Activated naive CD8-positive, alpha-beta T cell treated with anti-CD3 and anti-CD28 coated beads, Interleukin-2, amount 10 ng/mL, durations not matched to agents 7 days and 5 days (primary cell): Measurements from ENCODE around the gene SEC16A. TPM values are rescaled to one million over a fixed set of nuclear protein-coding genes. Genes with fewer than 3 reads are reported as not detected.

Source experiments
- ATAC-seq: fragments of 150-1000 bp; cut with Tn5 transposase; one replicate; pipeline ENCODE4 v1.10.0; 2021; ENCODE audit warnings: low read depth, moderate library complexity
- POLR2A ChIA-PET: fragments of 350-600 bp; sonication (Branson Sonifier 250); formaldehyde crosslinking; loops from one replicate; lab custom pipeline; 2021; ENCODE audit warnings: antibody characterized with exemption; lab: Charles Lee
- DNase-seq: peaks from one replicate; pipeline ENCODE4 v3.0.0; 2021
- H3K27ac Mint-ChIP-seq: one replicate; pipeline ENCODE4 v1.8.0; 2022; ENCODE audit warnings: mild to moderate bottlenecking, mixed read lengths
- H3K27me3 Mint-ChIP-seq: one replicate; pipeline ENCODE4 v1.8.0; 2022; ENCODE audit warnings: mild to moderate bottlenecking, moderate library complexity, mixed read lengths
- H3K36me3 Mint-ChIP-seq: one replicate; pipeline ENCODE4 v1.8.0; 2021; ENCODE audit warnings: mild to moderate bottlenecking, mixed read lengths
- H3K4me1 Mint-ChIP-seq: one replicate; pipeline ENCODE4 v1.8.0; 2021; ENCODE audit warnings: mixed read lengths
- H3K4me3 Mint-ChIP-seq: one replicate; pipeline ENCODE4 v1.8.0; 2022; ENCODE audit warnings: mild to moderate bottlenecking, moderate library complexity, mixed read lengths
- H3K9me3 Mint-ChIP-seq: one replicate; pipeline ENCODE4 v1.8.0; 2021; ENCODE audit warnings: mixed read lengths
- total RNA-seq, 2 experiments: library from RNA; stranded (reverse); gene quantifications; one replicate each; pipeline ENCODE4 v1.2.3, GENCODE V29; 2021

The SEC16A gene
- total RNA-seq, 2 experiments from 2014 or later = 88.0 to 90.2 TPM

DNA sequence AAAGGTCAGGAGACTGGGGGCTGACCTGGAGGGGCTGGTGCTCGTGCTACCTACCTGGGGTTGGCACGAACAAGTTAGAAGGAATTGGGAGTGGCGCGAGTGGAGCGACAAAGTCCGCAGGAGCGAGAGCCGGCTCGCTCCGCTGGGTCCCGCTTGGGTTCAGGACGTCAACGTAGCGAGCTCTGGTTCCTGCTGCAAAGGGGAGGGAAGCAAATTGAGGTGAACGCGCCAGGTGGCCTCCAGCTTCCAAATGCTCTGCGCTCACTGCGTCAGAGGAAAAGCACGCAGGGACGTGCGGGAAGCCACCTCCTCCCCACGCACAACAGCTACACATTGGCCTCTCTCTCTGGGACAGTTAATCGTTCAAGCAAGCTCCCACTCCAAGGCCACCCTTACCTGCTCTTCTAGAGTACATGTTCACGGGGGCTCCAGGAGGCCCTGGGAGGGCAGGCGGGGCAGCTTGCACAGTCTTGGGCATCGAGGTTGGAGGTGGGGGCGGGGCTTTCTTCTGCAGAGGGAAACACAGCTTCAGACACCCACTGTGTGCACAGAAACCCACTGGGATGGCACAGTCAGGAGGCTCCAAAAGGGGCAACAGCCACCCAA, 35.6 kb downstream of the SEC16A start:
- Mint-ChIP-seq H3K27me3 (no peaks in the 10 kb centered on the region), H3K4me1 (no peaks in the 10 kb centered on the region), H3K4me3 (no peak overlapping the region), H3K36me3 (peaks cover 19% of the 10 kb centered on the region), H3K27ac (no peak overlapping the region), H3K9me3 (no peaks in the 10 kb centered on the region)
- no peak for ATAC-seq
- POLR2A ChIA-PET = interaction anchor here (0.5 kb wide), 1 partner anchor 259 kb away, joined by 5 read pairs; no protein-coding TSS in a partner anchor
- DNase-seq = no peak

- POLR2A ChIA-PET = interaction anchor here (0.7 to 1.2 kb wide), 3 partner anchors 10 to 83 kb away, joined by 3 to 4 read pairs (median 4); partner anchors contain the start of gene DNLZ
- no peak for DNase-seq
- ATAC-seq = no peak
- H3K4me1 Mint-ChIP-seq = no peaks in the 10 kb centered on the region
- H3K27ac Mint-ChIP-seq = no peak overlapping the region
- H3K4me3 Mint-ChIP-seq = no peak overlapping the region
- no peaks in the 10 kb centered on the region for H3K27me3 Mint-ChIP-seq
- H3K36me3 Mint-ChIP-seq = peaks cover 16% of the 10 kb centered on the region
- no peaks in the 10 kb centered on the region for H3K9me3 Mint-ChIP-seq
Observed at GRCh38 chr9:136445799-136446198, 37.0 kb downstream of the SEC16A start.

- POLR2A ChIA-PET = interaction anchor here (0.5 to 0.7 kb wide), 2 partner anchors 108 to 128 kb away, joined by 3 to 4 read pairs; no protein-coding TSS in a partner anchor
- H3K4me3 Mint-ChIP-seq = no peak overlapping the region
- ATAC-seq = no peak
- H3K27me3 Mint-ChIP-seq = no peaks in the 10 kb centered on the region
- no peak overlapping the region for H3K27ac Mint-ChIP-seq
- no peaks in the 10 kb centered on the region for H3K4me1 Mint-ChIP-seq
- no peak for DNase-seq
- H3K36me3 Mint-ChIP-seq = peaks cover 11% of the 10 kb centered on the region
- no peaks in the 10 kb centered on the region for H3K9me3 Mint-ChIP-seq
Observed at GRCh38 chr9:136444102-136444501, 38.7 kb downstream of the SEC16A start.

- POLR2A ChIA-PET = interaction anchor here (0.5 kb wide), 1 partner anchor 108 kb away, joined by 4 read pairs; no protein-coding TSS in a partner anchor
- peaks cover 11% of the 10 kb centered on the region for H3K36me3 Mint-ChIP-seq
- no peak overlapping the region for H3K27ac Mint-ChIP-seq
- no peaks in the 10 kb centered on the region for H3K4me1 Mint-ChIP-seq
- no peak overlapping the region for H3K4me3 Mint-ChIP-seq
- ATAC-seq (no peak), DNase-seq (no peak)
- no peaks in the 10 kb centered on the region for H3K9me3 Mint-ChIP-seq
- no peaks in the 10 kb centered on the region for H3K27me3 Mint-ChIP-seq
Observed at GRCh38 chr9:136443687-136444086, 39.2 kb downstream of the SEC16A start.

DNA sequence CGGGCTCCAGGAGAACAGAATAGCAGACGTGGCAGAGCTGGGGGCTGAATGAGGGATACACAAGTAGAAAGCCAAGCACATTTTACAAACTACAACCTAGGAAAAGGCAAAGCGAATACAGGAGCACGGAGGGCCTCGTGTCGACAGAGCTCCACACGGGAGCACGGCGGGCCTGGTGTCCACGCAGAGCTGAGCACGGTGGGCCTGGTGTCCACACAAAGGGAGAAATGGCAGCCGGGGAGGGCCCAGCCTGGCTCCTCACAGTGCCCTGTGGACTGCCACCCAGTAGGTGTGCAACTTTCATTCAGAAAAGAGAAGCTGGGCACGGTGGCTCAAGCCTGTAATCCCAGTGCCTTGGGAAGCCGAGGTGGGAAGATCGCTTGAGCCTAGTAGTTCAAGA, 39.8 kb downstream of the SEC16A start:
- Mint-ChIP-seq H3K27ac (no peak overlapping the region), H3K4me1 (peaks cover 3% of the 10 kb centered on the region), H3K4me3 (no peak overlapping the region), H3K9me3 (no peaks in the 10 kb centered on the region), H3K27me3 (no peaks in the 10 kb centered on the region), H3K36me3 (peaks cover 10% of the 10 kb centered on the region)
- DNase-seq (no peak), ATAC-seq (no peak)
- POLR2A ChIA-PET = no interaction called here

- Mint-ChIP-seq H3K27ac (no peak overlapping the region), H3K27me3 (no peaks in the 10 kb centered on the region), H3K4me3 (no peak overlapping the region)
Observed at GRCh38 chr9:136442265-136442664, 40.6 kb downstream of the SEC16A start.

GRCh38 chr9:136441681-136442245, 41.1 kb downstream of the SEC16A start:
- ATAC-seq (no peak), DNase-seq (no peak)
- POLR2A ChIA-PET = no interaction called here
- H3K4me3 Mint-ChIP-seq = no peak overlapping the region
- no peaks in the 10 kb centered on the region for H3K9me3 Mint-ChIP-seq
- H3K4me1 Mint-ChIP-seq = peaks cover 15% of the 10 kb centered on the region
- H3K36me3 Mint-ChIP-seq = peaks cover 8% of the 10 kb centered on the region
- no peaks in the 10 kb centered on the region for H3K27me3 Mint-ChIP-seq
- H3K27ac Mint-ChIP-seq = no peak overlapping the region

More at GRCh38 chr9:136442265-136442664, 40.6 kb downstream of the SEC16A start:
- POLR2A ChIA-PET = no interaction called here
- Mint-ChIP-seq H3K36me3 (peaks cover 10% of the 10 kb centered on the region), H3K9me3 (no peaks in the 10 kb centered on the region), H3K4me1 (peaks cover 10% of the 10 kb centered on the region)
- DNase-seq = no peak
- ATAC-seq = no peak

GRCh38 chr9:136441191-136441680, 41.6 kb downstream of the SEC16A start:
- H3K27me3 Mint-ChIP-seq = no peaks in the 10 kb centered on the region
- peaks cover 4% of the 10 kb centered on the region for H3K36me3 Mint-ChIP-seq
- ATAC-seq = no peak

DNA sequence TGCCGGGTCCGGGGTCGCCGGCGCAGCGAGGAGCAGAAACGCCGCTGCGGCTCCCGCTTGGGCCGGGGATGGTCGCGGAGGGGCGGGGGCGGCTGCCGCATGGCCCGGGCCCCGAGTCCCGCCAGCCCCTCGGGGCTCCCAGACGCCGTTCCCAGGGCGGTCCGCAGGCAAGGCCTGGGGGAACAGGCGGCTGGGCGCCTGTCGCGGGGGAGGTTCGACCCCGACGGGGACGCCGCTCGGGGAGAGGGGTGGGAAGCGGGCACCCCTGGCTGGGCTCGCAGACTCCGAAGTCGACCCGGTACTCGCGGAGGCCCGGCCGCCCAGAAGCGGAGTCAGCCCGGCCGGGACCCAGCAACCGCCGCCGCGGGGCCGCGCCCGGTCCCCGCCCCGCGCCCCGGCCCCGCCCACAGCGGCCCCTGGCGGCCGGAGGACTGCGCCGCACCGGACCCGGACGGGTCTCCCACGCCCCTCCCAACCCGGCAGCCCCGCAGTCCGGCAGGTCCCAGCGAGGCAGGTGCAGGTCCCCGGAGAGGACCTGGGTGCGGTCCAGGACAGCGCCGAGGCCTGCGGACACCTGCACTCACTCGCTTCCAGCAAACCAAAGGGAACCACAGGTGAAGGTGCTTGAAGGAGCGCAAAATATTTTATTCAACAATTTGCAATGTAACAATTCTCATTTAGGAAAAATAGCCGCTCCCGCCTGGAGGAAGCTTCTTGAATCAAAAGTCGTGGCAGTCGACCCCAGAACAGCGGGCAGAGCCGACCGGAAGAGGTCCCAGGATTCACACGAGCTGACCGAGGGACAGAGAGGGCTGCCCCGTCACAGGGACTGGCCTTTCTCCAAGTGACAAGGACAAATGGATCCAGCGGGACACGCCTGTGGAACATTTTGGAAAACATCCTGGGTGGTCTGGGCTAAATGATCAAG, 43.1 kb downstream of the SEC16A start, which contains the start of gene INPP5E:
Gene INPP5E (minus strand): TSS at position 365 of the 928 bp plus-strand sequence. CDS start 426 bp downstream, outside the sequence.
- ATAC-seq = peak; percentile 79
- H3K27ac Mint-ChIP-seq = no peak within 1 kb of the TSS
- peaks cover 4% of the 10 kb centered on the region for H3K36me3 Mint-ChIP-seq

More at GRCh38 chr9:136441191-136441680, 41.6 kb downstream of the SEC16A start:
- POLR2A ChIA-PET = no interaction called here
- Mint-ChIP-seq H3K4me1 (peaks cover 18% of the 10 kb centered on the region), H3K4me3 (no peak overlapping the region), H3K9me3 (no peaks in the 10 kb centered on the region), H3K27ac (no peak overlapping the region)
- DNase-seq = no peak

GRCh38 chr9:136438548-136439480, 44.0 kb downstream of the SEC16A start:
- H3K36me3 Mint-ChIP-seq = peaks cover 3% of the 10 kb centered on the region
- POLR2A ChIA-PET = interaction anchor here (0.6 to 1.4 kb wide), 6 partner anchors 10 to 76 kb away, joined by 3 to 9 read pairs (median 4); no protein-coding TSS in a partner anchor
- ATAC-seq (peak; percentile 73), DNase-seq (peak; percentile 80)
- peaks cover 21% of the 10 kb centered on the region for H3K4me1 Mint-ChIP-seq
- peak overlapping the region; percentile 83 for H3K4me3 Mint-ChIP-seq
- no peaks in the 10 kb centered on the region for H3K9me3 Mint-ChIP-seq
- H3K27me3 Mint-ChIP-seq = no peaks in the 10 kb centered on the region
- H3K27ac Mint-ChIP-seq = peak overlapping the region; percentile 69

More for the DNA sequence above, 43.1 kb downstream of the SEC16A start, which contains the start of gene INPP5E:
- Mint-ChIP-seq H3K9me3 (no peaks in the 10 kb centered on the region), H3K27me3 (no peaks in the 10 kb centered on the region), H3K4me1 (peaks cover 21% of the 10 kb centered on the region), H3K4me3 (peak within 1 kb of the TSS; percentile 83)
- POLR2A ChIA-PET = interaction anchor here (0.6 to 1.4 kb wide), 4 partner anchors 10 to 30 kb away, joined by 3 to 5 read pairs (median 4); no protein-coding TSS in a partner anchor
- peak; percentile 98 for DNase-seq

- Mint-ChIP-seq H3K4me3 (peak overlapping the region; percentile 83), H3K36me3 (no peaks in the 10 kb centered on the region), H3K27ac (peak overlapping the region; percentile 69), H3K9me3 (no peaks in the 10 kb centered on the region), H3K27me3 (no peaks in the 10 kb centered on the region), H3K4me1 (peaks cover 21% of the 10 kb centered on the region)
- ATAC-seq = no peak
- POLR2A ChIA-PET = interaction anchor here (1.0 to 1.4 kb wide), 4 partner anchors 24 to 75 kb away, joined by 3 to 9 read pairs (median 4); no protein-coding TSS in a partner anchor
- DNase-seq = no peak
Observed at GRCh38 chr9:136437839-136438547, 44.8 kb downstream of the SEC16A start.
